Breast epithelium (tissue), 4 donors: ENCODE data around the gene GNE. TPM values are rescaled to one million over a fixed set of nuclear protein-coding genes. Genes with fewer than 3 reads are reported as not detected.
A peak's percentile ranks its signal among the peaks of the same experiment; 100 is the strongest.

Experiments
- DNase-seq, 2 donors: peaks; one replicate each; pipeline ENCODE4 v3.0.0-alpha.2; 2019; ENCODE audit warnings: low spot score in 2 of 2
- H3K27ac ChIP-seq, 2 donors: fragments of 200-600 bp; sonication (generic) in 1 of 2; one replicate each; pipeline ENCODE4 v1.5.1; 2016 to 2019; ENCODE audit warnings: mild to moderate bottlenecking in 1 of 2
- H3K27me3 ChIP-seq, 2 donors: fragments of 200-600 bp; sonication (generic) in 1 of 2; one replicate each; pipeline versions ENCODE4 v1.5.1 to v1.6.0; 2017 to 2019; ENCODE audit warnings: control low read depth in 1 of 2, mild to moderate bottlenecking in 1 of 2
- H3K36me3 ChIP-seq: fragments of 200-600 bp; one replicate; pipeline ENCODE4 v1.5.1; 2019
- H3K4me1 ChIP-seq, 2 donors: fragments of 200-600 bp; sonication (generic); one replicate each; pipeline ENCODE4 v1.5.1; 2016 to 2019; ENCODE audit warnings: control low read depth in 1 of 2
- H3K4me3 ChIP-seq, 3 donors: fragments of 200-600 bp; sonication (generic); 1 replicate in 2 of 3; 2 replicates in 1 of 3; pipeline ENCODE4 v1.5.1; 2016 to 2019; ENCODE audit warnings: mild to moderate bottlenecking in 3 of 3, moderate library complexity in 2 of 3
- H3K9me3 ChIP-seq, 2 donors: fragments of 200-600 bp; sonication (generic) in 1 of 2; one replicate each; pipeline ENCODE4 v1.5.1; 2016 to 2019; ENCODE audit warnings: control low read depth in 1 of 2
- POLR2A ChIP-seq: fragments of 450-650 bp; IDR thresholded peaks from one replicate; pipeline ENCODE4 v1.6.1; 2016; ENCODE audit warnings: antibody characterized with exemption, mild to moderate bottlenecking, moderate library complexity
- POLR2AphosphoS5 ChIP-seq, 3 donors: sonication (generic); formaldehyde crosslinking; IDR thresholded peaks; one replicate each; pipeline ENCODE4 v1.6.1; 2017; ENCODE audit warnings: antibody characterized with exemption in 3 of 3
- intact Hi-C: fragments of 100-400 bp; cut with DNase I; formaldehyde crosslinking; loops from one replicate; pipeline ENCODE4 v1.15.1; 2023; ENCODE audit warnings: low total_unique reads
- total RNA-seq, 3 donors: library from RNA; depleted of rRNA; stranded (reverse); fragments of >200 nt; gene quantifications; one replicate each; pipeline ENCODE4 v1.1.0, GENCODE V29; 2016
- TF ChIP-seq, protein P1 (sequence below), 3 donors: fragments of 450-650 bp; IDR thresholded peaks; one replicate each; pipeline ENCODE4 v1.5.1; 2016 to 2017; ENCODE audit warnings: antibody characterized with exemption in 3 of 3, mild to moderate bottlenecking in 3 of 3, moderate library complexity in 3 of 3

The GNE gene
- total RNA-seq, 3 donors from 2014 or later, result 24.9 to 38.2 (median 35.1) TPM

DNA sequence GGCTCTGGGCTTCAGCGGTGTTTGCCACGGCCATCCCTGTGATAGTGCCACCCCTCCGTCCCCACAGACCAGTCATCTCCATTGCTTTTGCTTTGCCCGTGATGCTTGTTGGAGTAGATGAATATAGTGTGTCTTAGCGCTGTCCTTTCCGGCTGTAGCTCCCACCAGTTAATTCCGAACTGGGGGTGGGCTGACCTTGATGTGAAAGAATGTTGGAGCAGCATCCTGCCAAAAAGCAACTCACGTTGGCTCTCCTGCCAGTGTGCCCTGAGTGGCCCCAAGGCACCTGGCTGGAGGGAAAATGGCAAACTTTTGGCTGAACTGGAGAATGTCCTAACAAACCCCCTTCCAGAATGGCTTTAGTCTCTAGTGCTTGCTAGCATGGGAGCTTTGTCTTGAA is 47.5 kb downstream of the GNE start:
- Histone ChIP-seq H3K36me3 (no peaks in the 10 kb centered on the region), H3K27ac (peak overlapping the region; percentile 36 to 41)

DNA sequence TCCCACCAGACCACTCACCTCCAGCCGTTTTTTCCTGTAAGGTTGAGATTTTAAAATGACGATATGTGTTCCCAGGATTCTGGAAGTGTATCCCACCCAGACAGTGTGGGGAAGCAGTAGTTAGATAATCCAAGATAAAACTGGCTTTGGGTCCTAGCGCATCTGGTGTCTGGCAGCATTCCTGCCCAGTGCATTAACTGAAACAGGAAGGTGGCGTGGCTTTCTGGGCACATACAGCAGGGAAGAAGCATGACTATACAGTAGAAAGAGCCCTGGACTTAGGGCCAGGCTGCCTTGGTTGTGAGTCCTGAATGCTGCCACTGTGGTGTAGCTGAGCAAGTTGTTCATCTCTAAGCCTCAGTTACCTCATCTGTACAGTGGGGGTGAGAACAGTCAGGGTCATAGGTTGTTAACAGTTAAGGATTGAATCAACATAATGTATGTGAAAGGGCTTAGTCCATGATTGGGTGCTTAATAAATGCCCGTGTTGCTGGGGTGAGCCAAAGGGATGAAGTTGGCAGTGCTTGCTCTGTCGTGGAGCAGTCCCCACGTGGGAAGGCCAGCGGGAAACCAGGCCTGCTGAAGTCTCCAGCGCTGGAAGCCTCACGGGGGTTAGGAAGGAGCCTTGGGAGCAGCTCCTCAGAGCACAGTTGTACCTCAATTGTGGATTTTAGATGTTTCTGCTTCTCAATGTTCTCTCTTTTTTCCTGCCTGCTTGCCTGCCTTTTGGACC is 49.6 kb downstream of the GNE start:
- Histone ChIP-seq H3K4me1 (no peaks in the 10 kb centered on the region), H3K36me3 (no peaks in the 10 kb centered on the region), H3K27me3 (no peaks in the 10 kb centered on the region), H3K27ac (no peak overlapping the region), H3K9me3 (no peaks in the 10 kb centered on the region), H3K4me3 (no peak overlapping the region)
- DNase-seq, result no peak
- intact Hi-C loops, result no loop called here
- TF ChIP-seq POLR2A (no peak), POLR2AphosphoS5 (IDR thresholded peaks at IDR 0.05) (no peak)
- TF ChIP-seq, protein P1, sequence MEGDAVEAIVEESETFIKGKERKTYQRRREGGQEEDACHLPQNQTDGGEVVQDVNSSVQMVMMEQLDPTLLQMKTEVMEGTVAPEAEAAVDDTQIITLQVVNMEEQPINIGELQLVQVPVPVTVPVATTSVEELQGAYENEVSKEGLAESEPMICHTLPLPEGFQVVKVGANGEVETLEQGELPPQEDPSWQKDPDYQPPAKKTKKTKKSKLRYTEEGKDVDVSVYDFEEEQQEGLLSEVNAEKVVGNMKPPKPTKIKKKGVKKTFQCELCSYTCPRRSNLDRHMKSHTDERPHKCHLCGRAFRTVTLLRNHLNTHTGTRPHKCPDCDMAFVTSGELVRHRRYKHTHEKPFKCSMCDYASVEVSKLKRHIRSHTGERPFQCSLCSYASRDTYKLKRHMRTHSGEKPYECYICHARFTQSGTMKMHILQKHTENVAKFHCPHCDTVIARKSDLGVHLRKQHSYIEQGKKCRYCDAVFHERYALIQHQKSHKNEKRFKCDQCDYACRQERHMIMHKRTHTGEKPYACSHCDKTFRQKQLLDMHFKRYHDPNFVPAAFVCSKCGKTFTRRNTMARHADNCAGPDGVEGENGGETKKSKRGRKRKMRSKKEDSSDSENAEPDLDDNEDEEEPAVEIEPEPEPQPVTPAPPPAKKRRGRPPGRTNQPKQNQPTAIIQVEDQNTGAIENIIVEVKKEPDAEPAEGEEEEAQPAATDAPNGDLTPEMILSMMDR (IDR thresholded peaks at IDR 0.05), result no peak

More for the DNA sequence above, 47.5 kb downstream of the GNE start:
- intact Hi-C loops, result no loop called here
- TF ChIP-seq POLR2AphosphoS5 (IDR thresholded peaks at IDR 0.05) (no peak), POLR2A (no peak)
- TF ChIP-seq, protein P1 (IDR thresholded peaks at IDR 0.05), result no peak
- Histone ChIP-seq H3K9me3 (no peaks in the 10 kb centered on the region), H3K4me3 (no peak overlapping the region), H3K4me1 (no peaks in the 10 kb centered on the region), H3K27me3 (no peaks in the 10 kb centered on the region)
- no peak for DNase-seq

- H3K36me3 ChIP-seq, result no peaks in the 10 kb centered on the region
- peak overlapping the region in 1 of 2 donors; percentile 14 for H3K27ac ChIP-seq
- DNase-seq, result no peak
- H3K27me3 ChIP-seq, result no peaks in the 10 kb centered on the region
- no peak overlapping the region for H3K4me3 ChIP-seq
- no peaks in the 10 kb centered on the region for H3K4me1 ChIP-seq
- TF ChIP-seq POLR2A (no peak), POLR2AphosphoS5 (IDR thresholded peaks at IDR 0.05) (no peak)
- TF ChIP-seq, protein P1 (IDR thresholded peaks at IDR 0.05), result no peak
- intact Hi-C loops, result no loop called here
- no peaks in the 10 kb centered on the region for H3K9me3 ChIP-seq
Measured at GRCh38 chr9:36207546-36208012, 50.7 kb downstream of the GNE start.

GRCh38 chr9:36207016-36207415 is 51.2 kb downstream of the GNE start:
- no peak overlapping the region for H3K27ac ChIP-seq
- no peaks in the 10 kb centered on the region for H3K36me3 ChIP-seq
- H3K9me3 ChIP-seq, result no peaks in the 10 kb centered on the region
- TF ChIP-seq POLR2AphosphoS5 (IDR thresholded peaks at IDR 0.05), result no peak
- TF ChIP-seq POLR2A, result no peak
- TF ChIP-seq, protein P1 (IDR thresholded peaks at IDR 0.05), result no peak
- H3K27me3 ChIP-seq, result no peaks in the 10 kb centered on the region
- no peak for DNase-seq
- H3K4me1 ChIP-seq, result no peaks in the 10 kb centered on the region
- H3K4me3 ChIP-seq, result no peak overlapping the region
- intact Hi-C loops, result no loop called here

DNA sequence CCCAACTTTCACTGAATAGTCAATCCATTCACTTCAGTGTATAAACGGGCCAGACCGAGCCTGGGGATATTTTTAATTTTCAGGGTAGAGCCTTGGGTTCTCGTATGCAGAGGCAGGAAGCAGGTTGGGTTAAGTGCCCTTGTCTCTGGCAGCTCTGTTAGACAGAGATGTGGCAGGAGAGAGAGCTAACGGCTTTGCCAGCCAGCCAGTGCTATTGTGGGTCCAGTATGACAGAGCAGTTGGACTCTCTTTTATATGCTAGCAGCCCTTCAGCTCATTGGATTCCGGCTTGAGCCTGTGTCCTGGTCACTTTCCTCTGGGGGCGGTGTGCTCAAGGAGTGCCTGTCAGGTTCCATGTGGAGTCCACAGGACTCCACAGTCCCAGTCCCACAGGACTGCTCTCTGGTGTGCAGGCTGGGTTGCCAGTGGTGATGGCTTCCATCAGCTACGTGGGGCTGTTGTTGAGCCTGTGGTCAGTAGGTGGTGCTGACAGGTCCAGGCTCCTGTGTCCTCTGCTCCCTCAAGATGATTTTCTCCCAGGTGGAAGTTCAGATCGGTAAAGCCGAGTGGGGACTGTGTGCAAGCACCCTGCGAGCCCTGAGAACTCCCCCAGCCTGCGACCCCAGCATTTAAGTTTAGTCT is 53.2 kb downstream of the GNE start:
- no peaks in the 10 kb centered on the region for H3K27me3 ChIP-seq
- intact Hi-C loops, result loop anchor here (1.0 kb wide), 1 partner anchor 19 kb away; no protein-coding TSS in a partner anchor
- TF ChIP-seq, protein P1 (IDR thresholded peaks at IDR 0.05), result no peak
- TF ChIP-seq POLR2AphosphoS5 (IDR thresholded peaks at IDR 0.05), result no peak
- no peak for TF ChIP-seq POLR2A
- no peaks in the 10 kb centered on the region for H3K9me3 ChIP-seq
- H3K4me1 ChIP-seq, result no peaks in the 10 kb centered on the region
- H3K36me3 ChIP-seq, result peaks cover 3% of the 10 kb centered on the region
- no peak overlapping the region for H3K4me3 ChIP-seq
- H3K27ac ChIP-seq, result no peak overlapping the region
- no peak for DNase-seq
